ENCODE results near the gene GMEB2.
"Not testable (repeated sequence)": the region's sequence is repeated elsewhere in the genome, so short reads cannot be mapped to it uniquely, and the experiment has no call there.

Gene GMEB2

GRCh38 chr20:63639093-63639975 is 12.4 kb upstream of the GMEB2 start:
- no peak for DNase-seq (ENCODE audit: low read depth in 2 of 3, low spot score in 1 of 3)

- DNase-seq (ENCODE audit: low read depth in 2 of 3, low spot score in 1 of 3): no peak
These were observed 10.1 kb upstream of the GMEB2 start for GRCh38 chr20:63636752-63637628.

GRCh38 chr20:63635431-63636141 is 8.7 kb upstream of the GMEB2 start:
- DNase-seq (ENCODE audit: low read depth in 2 of 3, low spot score in 1 of 3): peak in 2 of 3 donors; percentile 55 to 65

GRCh38 chr20:63633732-63634131 is 6.8 kb upstream of the GMEB2 start:
- no peak for DNase-seq (ENCODE audit: low read depth in 2 of 3, low spot score in 1 of 3)

GRCh38 chr20:63631426-63631825 is 4.5 kb upstream of the GMEB2 start:
- DNase-seq (ENCODE audit: low read depth in 2 of 3, low spot score in 1 of 3): not testable (repeated sequence)

- DNase-seq (ENCODE audit: low read depth in 2 of 3, low spot score in 1 of 3): not testable (repeated sequence)
These were observed 4.1 kb upstream of the GMEB2 start for GRCh38 chr20:63630956-63631355.

GRCh38 chr20:63628246-63628975 is 1.5 kb upstream of the GMEB2 start:
- peak; percentile 65 to 77 (median 73) for DNase-seq (ENCODE audit: low read depth in 2 of 3, low spot score in 1 of 3)

GRCh38 chr20:63627751-63628245 is 897 bp upstream of the GMEB2 start:
- no peak for DNase-seq (ENCODE audit: low read depth in 2 of 3, low spot score in 1 of 3)

GRCh38 chr20:63627129-63627750 is 339 bp upstream of the GMEB2 start:
- DNase-seq (ENCODE audit: low read depth in 2 of 3, low spot score in 1 of 3): peak; percentile 88 to 90 (median 89)

GRCh38 chr20:63625771-63626423 is 1.0 kb downstream of the GMEB2 start:
- no peak for DNase-seq (ENCODE audit: low read depth in 2 of 3, low spot score in 1 of 3)

- DNase-seq (ENCODE audit: low read depth in 2 of 3, low spot score in 1 of 3): no peak
These were observed 2.4 kb downstream of the GMEB2 start for GRCh38 chr20:63624486-63624885.

GRCh38 chr20:63622732-63623131 is 4.2 kb downstream of the GMEB2 start:
- no peak for DNase-seq (ENCODE audit: low read depth in 2 of 3, low spot score in 1 of 3)

- DNase-seq (ENCODE audit: low read depth in 2 of 3, low spot score in 1 of 3): no peak
These were observed 4.8 kb downstream of the GMEB2 start for GRCh38 chr20:63622096-63622495.

GRCh38 chr20:63620991-63621390 is 5.9 kb downstream of the GMEB2 start:
- DNase-seq (ENCODE audit: low read depth in 2 of 3, low spot score in 1 of 3): no peak

- no peak for DNase-seq (ENCODE audit: low read depth in 2 of 3, low spot score in 1 of 3)
These were observed 7.4 kb downstream of the GMEB2 start for GRCh38 chr20:63619505-63619904.

- no peak for DNase-seq (ENCODE audit: low read depth in 2 of 3, low spot score in 1 of 3)
These were observed 7.8 kb downstream of the GMEB2 start for GRCh38 chr20:63619086-63619485.

GRCh38 chr20:63618291-63618980 is 8.5 kb downstream of the GMEB2 start:
- DNase-seq (ENCODE audit: low read depth in 2 of 3, low spot score in 1 of 3): no peak

- no peak for DNase-seq (ENCODE audit: low read depth in 2 of 3, low spot score in 1 of 3)
These were observed 9.0 kb downstream of the GMEB2 start for GRCh38 chr20:63617876-63618265.
